Hepatic stellate cell (primary cell): Measurements from ENCODE around the gene AGMAT.
A peak's percentile ranks its signal among the peaks of the same experiment; 100 is the strongest.

Source experiments
- DNase-seq: peaks from one replicate; pipeline ENCODE4 v3.0.0; 2011; ENCODE audit warnings: low spot score

The AGMAT gene

DNA sequence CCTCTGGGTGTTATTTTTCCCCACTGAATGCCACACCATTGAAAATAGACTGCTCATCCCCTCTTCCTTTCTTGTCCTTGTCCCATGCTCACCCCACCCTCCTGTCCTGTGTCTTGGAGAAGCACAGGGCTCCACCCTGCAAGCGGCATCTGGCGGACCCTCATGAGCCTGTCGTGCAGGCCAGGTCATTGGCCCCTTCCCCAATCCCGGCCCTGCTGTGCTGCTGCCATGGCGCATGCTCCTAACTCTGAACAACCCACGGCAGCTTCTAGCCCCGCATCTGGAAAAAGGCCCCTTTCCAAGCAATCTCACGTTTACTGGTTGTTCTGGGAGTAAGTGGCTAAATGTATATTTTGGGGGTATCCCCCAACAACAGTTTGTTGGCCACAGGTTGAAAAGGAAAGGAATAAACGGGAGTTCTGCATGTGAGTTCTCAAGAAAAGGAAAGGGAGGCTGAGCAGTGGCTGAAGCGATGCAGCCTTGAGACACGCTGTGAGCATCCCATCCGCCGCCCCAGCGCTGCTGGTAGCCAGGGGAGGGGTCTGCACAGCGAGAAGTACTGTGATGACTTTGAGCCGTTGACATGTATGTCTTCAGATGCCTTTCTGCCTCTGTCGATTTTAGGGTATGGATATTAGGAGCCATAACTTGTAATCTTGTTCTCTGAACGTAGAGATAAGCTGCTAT is 16.3 kb downstream of the AGMAT start:
- DNase-seq = no peak

- DNase-seq = no peak
Observed at GRCh38 chr1:15559189-15559810, 25.6 kb downstream of the AGMAT start.

- DNase-seq = no peak
Observed at GRCh38 chr1:15558516-15558915, 26.3 kb downstream of the AGMAT start.

- DNase-seq = no peak
Observed at GRCh38 chr1:15557594-15557993, 27.3 kb downstream of the AGMAT start.

DNA sequence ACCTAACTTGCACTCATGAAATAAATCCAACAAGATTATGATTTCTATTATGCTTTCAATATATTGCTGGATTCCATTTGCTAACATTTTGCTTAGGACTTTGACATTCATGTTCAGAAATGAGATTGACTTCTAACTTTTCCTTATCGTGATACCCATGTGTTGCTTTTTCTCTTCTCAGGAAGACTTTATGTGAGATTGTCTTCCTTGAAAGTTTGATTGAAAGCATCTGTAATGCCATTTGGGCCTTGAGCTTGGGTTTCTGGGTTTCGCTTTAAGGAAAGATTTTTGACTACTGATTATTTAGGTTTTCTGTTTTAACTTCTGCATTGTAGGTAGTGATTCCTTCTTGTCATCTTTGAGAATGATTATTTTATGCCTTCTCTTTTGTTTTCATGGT is 27.8 kb downstream of the AGMAT start:
- no peak for DNase-seq

DNA sequence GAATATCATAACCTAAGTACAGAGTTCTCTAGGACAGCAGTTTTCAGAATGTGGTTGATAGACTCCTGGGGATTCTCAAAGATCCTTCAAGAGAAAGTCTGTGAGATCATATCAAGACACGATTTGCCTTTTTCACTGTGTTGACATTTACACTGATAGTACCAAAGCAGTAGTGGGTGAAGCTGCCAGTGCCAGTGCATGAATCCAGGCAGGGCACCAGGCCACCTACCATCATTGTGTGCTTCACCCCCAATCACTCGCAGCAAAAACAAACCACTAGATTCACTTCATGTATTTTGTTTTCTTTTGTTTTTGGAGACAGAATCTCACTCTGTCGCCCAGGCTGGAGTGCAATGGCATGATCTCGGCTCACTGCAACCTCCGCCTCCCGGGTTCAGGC is 34.3 kb downstream of the AGMAT start:
- no peak for DNase-seq

GRCh38 chr1:15546641-15547040 is 38.2 kb downstream of the AGMAT start:
- DNase-seq = no peak

DNA sequence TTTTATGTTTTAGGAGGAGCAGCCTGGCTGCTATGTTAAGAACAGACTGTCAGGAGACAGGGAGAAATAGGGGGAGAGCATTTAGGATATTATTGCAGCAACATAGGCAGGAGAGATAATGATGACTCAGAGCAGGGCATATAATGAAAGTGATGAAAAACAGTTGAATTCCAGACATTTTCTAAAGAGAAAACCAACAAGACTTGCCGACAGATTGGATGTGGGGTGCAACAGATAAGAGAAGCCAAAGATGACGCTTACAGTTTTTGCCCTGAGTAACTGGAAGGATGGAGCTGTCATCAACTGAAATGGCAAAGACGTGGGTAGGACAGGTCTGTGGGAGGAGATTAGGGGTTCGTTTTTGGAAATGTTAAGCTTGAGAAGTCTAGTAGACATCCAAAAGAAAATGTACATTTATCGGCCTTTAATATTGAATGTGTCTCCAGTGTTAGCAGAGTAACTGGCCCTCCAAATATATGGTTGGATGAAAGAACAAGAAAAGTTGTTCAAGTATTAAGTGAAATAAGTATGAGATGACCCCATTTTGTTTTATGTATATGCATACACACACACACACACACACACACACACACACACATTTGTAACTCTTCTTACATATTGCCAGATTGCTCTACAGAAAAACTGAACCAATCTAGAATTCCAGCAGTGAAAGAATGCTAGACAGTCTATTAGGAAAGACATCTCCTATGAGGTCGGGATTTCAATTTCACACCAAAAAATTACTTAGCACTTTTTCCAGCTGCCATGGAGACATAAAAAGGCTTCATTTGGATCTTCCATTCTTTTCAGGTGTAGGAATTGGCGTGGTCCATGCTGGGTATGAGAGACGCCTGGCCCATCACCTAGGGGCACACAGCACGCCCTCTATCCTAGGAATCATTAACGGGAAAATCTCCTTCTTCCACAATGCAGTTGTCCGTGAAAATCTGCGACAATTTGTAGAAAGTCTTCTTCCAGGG is 41.0 kb downstream of the AGMAT start:
- DNase-seq = peak; percentile 82

DNA sequence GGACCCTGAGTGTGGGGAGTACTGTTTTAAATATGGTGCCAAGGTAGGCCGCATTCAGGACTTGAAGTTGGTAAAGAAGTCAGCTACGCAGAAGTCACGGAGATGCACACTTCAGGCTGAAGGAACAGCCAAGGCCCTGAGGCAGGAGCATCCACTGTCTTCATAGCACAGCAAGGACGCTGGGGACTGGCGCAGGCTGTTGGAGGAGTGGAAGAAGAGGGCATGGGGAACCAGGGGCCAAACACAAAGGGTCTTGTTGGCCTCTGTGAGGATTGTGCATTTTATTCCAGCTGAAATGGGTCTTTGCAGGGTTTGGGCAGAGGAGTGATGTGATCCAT is 41.6 kb downstream of the AGMAT start:
- no peak for DNase-seq

DNA sequence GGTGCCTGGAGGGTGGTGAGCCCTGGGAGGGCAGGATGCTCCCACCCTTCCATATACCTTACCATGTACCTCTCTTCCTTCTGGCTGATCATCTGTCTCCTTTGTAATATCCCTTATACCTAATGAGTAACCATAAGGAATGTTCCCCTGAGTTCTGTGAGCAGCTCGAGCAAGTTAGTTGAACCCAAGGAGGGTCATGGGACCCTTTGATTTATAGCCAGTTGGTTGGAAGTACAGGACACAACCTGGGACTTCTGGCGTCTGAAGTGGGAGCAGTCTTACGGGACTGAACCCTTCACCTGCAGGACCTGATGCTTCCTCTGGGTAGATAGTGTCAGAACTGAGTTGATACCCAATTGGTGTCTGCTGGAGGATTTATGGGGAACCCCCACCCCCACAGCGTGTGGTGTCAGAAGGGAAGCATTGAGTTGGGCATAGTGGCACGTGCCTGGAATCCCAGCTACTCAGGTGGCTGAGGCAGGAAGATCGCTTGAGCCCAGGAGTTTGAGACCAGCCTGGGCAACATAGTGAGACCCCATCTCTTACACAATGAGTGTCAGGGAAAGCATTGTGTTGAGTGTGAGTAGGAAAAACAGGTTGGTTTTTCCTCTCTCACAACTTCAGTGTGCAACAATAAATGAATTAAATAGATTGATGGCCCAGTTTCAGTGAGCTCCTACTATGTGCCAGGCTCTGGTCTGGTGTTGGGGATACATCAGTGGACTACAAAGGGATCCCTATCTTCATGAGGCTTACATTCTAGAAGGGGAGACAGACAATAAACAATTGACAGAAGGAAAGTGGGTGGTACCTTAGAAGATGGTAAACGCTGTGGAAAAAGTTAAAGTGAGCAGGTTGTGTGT is 42.2 kb downstream of the AGMAT start:
- no peak for DNase-seq

- no peak for DNase-seq
Observed at GRCh38 chr1:15541231-15541792, 43.5 kb downstream of the AGMAT start.

- DNase-seq = no peak
Observed at GRCh38 chr1:15540186-15540585, 44.7 kb downstream of the AGMAT start.

DNA sequence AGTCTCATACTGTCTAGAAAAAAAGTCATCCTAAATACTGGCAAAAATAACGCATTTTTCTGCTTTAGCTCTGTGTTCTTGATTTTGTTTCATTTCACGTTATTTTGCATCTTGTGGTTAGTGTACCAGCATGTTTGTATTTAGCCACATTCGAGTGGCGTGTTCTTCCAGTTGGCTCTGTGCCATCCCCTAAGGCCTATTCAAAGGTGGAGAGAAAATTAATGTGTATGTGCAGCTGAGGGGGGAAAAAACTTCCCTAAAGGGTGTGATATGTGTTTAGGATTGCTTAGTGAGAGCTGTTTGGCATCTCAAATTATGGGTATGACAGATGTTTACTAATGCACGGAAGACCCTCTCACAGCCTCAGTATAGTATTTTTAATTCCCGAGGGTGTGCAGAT is 46.1 kb downstream of the AGMAT start:
- no peak for DNase-seq

DNA sequence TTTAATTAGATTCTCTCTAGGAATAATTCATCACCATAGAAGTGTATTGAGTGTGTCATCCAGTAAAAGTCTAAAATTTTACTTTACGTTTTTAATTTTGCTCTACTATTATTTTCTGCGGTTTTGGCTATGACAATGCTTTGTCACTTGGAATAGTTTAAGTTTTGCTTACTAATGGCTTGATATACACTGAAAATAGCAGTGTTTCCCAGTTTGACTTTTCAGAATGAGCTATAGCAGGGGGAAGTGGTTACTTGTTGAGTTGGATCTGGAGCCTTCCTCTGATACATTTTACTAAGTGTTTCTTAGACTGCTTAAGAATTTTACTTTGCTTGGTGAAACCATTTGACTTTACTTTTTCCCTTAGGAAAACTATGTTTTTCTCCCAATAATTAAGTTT is 53.2 kb downstream of the AGMAT start:
- DNase-seq = no peak

GRCh38 chr1:15531003-15531402 is 53.8 kb downstream of the AGMAT start:
- no peak for DNase-seq

DNA sequence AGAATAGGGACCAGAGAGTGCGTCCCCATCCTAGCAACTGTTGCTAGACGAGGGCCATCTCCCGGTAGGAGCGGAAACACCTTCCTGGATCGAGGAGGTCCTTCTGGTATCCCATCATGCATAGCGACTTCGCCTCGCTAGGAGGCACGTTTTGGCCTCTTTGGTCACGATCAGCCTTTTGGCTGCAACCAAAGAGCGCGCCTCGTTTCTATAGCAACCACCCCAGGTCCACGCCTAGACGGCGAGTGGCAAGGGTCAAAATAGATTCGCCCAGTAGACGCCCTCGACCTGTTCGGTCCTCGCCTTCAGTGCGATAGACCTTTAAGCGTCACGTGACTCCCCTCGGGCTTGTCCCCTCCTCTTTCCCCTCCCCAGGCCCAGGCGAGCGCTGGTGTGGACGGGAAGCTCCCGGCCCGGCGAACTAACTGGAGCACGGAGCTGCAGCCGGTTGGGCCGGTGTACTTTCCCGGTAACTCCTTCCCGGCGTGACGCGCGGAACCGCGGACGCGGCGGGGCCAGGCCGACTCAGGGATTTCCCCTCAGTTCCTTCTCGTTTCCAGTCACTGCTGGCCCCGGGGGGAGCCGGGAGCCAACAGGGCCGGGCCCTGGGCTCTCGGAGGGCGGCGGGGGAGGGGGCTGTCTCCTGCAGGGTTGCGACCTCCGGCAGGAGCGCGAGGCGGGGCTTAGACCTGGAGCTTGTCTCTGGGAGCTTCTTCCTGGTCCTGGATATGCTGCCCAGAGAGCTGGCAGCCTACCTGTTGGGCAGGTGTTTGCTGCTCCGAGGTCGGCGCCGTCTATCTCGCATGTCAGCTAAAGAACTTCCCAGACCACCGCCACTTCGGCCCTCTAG is 58.1 kb downstream of the AGMAT start, which contains the start of gene DNAJC16:
Gene DNAJC16 (plus strand): TSS at position 359 of the 850 bp plus-strand sequence. CDS start 2,258 bp downstream, outside the sequence.
- DNase-seq = peak; percentile 94

DNA sequence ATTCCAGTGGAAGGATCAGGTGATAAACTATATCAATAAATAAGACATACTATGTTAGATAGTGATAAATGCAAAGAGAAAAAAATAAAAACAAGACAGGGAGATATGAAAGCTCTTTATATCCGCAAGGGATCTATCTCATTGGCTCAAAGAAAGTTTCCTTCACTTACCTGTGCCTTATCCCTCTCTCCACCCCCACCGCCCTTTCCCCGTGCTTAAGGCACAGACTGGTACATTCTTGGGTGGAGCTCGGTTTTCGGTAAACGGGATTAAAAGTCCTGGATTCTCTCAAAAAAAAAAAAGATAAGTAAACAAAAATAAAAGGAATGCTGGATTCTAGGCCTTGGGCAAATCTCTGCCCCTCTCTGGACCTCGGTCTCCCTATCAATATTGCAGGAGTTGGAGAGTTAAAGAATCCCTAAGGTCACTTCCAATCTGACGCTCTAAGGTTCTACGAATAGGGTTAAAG is 58.8 kb downstream of the AGMAT start:
- no peak for DNase-seq

GRCh38 chr1:15525050-15526020 is 59.5 kb downstream of the AGMAT start:
- peak; percentile 97 for DNase-seq
